Thyroid gland (tissue), 4 donors: ENCODE data around the gene FYB1.

Experiments used
- POLR2A ChIP-seq, 2 donors: fragments of 450-650 bp; IDR thresholded peaks; one replicate each; pipeline ENCODE4 v1.6.1; 2017; ENCODE audit warnings: antibody characterized with exemption in 2 of 2, mild to moderate bottlenecking in 2 of 2, moderate library complexity in 1 of 2
- TF ChIP-seq, protein P1 (sequence below), 6 experiments: fragments of 200-600 bp in 3 of 6; fragments of 450-650 bp in 3 of 6; sonication (generic) in 3 of 6; IDR thresholded peaks; one replicate each; pipeline ENCODE4 v1.5.1; 2016 to 2019; ENCODE audit warnings: antibody characterized with exemption in 6 of 6, mild to moderate bottlenecking in 2 of 6, inconsistent platforms in 1 of 6, moderate library complexity in 1 of 6

DNA sequence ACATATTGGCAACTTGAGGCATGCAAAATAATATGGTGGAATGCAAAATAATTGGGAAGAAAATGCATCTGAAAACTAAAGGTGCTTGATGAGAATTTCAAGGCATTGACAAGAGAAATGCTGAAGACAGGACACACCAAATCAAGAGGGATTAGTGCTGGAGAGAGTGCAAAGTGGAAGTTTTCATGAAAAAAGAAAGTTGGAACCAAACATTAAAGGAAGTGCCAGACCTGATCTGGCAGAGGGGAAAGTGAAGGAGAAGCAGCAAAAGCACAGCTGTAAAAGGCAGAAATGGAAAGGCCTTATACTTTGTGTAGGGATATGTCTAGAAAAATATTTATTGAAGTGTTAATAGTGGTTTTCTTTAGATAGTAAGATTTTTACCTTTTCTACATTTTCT is 35.3 kb upstream of the FYB1 start:
- TF ChIP-seq, protein P1, sequence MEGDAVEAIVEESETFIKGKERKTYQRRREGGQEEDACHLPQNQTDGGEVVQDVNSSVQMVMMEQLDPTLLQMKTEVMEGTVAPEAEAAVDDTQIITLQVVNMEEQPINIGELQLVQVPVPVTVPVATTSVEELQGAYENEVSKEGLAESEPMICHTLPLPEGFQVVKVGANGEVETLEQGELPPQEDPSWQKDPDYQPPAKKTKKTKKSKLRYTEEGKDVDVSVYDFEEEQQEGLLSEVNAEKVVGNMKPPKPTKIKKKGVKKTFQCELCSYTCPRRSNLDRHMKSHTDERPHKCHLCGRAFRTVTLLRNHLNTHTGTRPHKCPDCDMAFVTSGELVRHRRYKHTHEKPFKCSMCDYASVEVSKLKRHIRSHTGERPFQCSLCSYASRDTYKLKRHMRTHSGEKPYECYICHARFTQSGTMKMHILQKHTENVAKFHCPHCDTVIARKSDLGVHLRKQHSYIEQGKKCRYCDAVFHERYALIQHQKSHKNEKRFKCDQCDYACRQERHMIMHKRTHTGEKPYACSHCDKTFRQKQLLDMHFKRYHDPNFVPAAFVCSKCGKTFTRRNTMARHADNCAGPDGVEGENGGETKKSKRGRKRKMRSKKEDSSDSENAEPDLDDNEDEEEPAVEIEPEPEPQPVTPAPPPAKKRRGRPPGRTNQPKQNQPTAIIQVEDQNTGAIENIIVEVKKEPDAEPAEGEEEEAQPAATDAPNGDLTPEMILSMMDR (IDR thresholded peaks at IDR 0.05): no peak
- TF ChIP-seq POLR2A (IDR thresholded peaks at IDR 0.05): no peak
